WTC11 (cell line): Measurements from ENCODE around the gene CCDC158. TPM values are rescaled to one million over a fixed set of nuclear protein-coding genes. Genes with fewer than 3 reads are reported as not detected.

Experiments used
- ATAC-seq: fragments of 200-7000 bp; cut with Tn5 transposase; 2 replicates; pipeline ENCODE4 v1.10.0; 2021; ENCODE audit warnings: mild to moderate bottlenecking, moderate library complexity
- CTCF ChIA-PET: fragments of 300-600 bp; sonication (Branson Sonifier 250); formaldehyde crosslinking; loops from one replicate; lab custom pipeline; 2021; ENCODE audit warnings: antibody characterized with exemption; lab: Charles Lee
- POLR2A ChIA-PET: fragments of 350-600 bp; sonication (Branson Sonifier 250); formaldehyde crosslinking; loops from one replicate; lab custom pipeline; 2021; ENCODE audit warnings: antibody characterized with exemption; lab: Charles Lee
- DNase-seq: peaks from one replicate; pipeline ENCODE4 v3.0.0; 2021; ENCODE audit warnings: low spot score
- H3K27ac Mint-ChIP-seq: 2 replicates; pipeline ENCODE4 v1.8.0; 2021; ENCODE audit warnings: mixed read lengths
- H3K27me3 Mint-ChIP-seq: 2 replicates; pipeline ENCODE4 v1.8.0; 2021; ENCODE audit warnings: low read depth, mild to moderate bottlenecking, moderate library complexity, mixed read lengths
- H3K36me3 Mint-ChIP-seq: 2 replicates; pipeline ENCODE4 v1.8.0; 2021; ENCODE audit warnings: mixed read lengths
- H3K4me1 Mint-ChIP-seq: 2 replicates; pipeline ENCODE4 v1.8.0; 2022; ENCODE audit warnings: mixed read lengths
- H3K4me3 Mint-ChIP-seq: 2 replicates; pipeline ENCODE4 v1.8.0; 2021; ENCODE audit warnings: mild to moderate bottlenecking, moderate library complexity, mixed read lengths
- H3K9me3 Mint-ChIP-seq: 2 replicates; pipeline ENCODE4 v1.8.0; 2021; ENCODE audit warnings: mixed read lengths
- AFF4 ChIP-seq: sonication (generic); formaldehyde crosslinking; IDR thresholded peaks from 2 replicates; pipeline ENCODE4 v1.8.1; 2023; ENCODE audit warnings: mild to moderate bottlenecking, missing genetic modification reagents, borderline replicate concordance
- CBFB ChIP-seq: sonication (generic); formaldehyde crosslinking; IDR thresholded peaks from 2 replicates; pipeline ENCODE4 v1.8.1; 2022; ENCODE audit warnings: mild to moderate bottlenecking, low read depth, missing genetic modification reagents
- CDX4 ChIP-seq: fragments of 250-450 bp; sonication (Bioruptor Pico); IDR thresholded peaks from 2 replicates; pipeline ENCODE4 v1.9.0; 2021; ENCODE audit warnings: moderate library complexity, mild to moderate bottlenecking, inconsistent platforms, borderline replicate concordance
- ETV6 ChIP-seq: sonication (generic); formaldehyde crosslinking; IDR thresholded peaks from 2 replicates; pipeline ENCODE4 v1.8.1; 2022; ENCODE audit warnings: mild to moderate bottlenecking, missing genetic modification reagents
- FOXK1 ChIP-seq: sonication (generic); formaldehyde crosslinking; IDR thresholded peaks from 2 replicates; pipeline ENCODE4 v1.8.0; 2022; ENCODE audit warnings: mild to moderate bottlenecking, moderate library complexity, missing genetic modification reagents
- GRHL2 ChIP-seq: fragments of 250-450 bp; sonication (Bioruptor Pico); IDR thresholded peaks from 2 replicates; pipeline ENCODE4 v1.8.0; 2022; ENCODE audit warnings: mild to moderate bottlenecking, moderate library complexity; ENCODE audit not compliant: insufficient replicate concordance, severe bottlenecking
- GTF2I ChIP-seq: fragments of 250-450 bp; sonication (Bioruptor Pico); conservative IDR thresholded peaks from 2 replicates; pipeline ENCODE4 v1.4.0; 2021; ENCODE audit warnings: mild to moderate bottlenecking
- HMGXB4 ChIP-seq: sonication (generic); formaldehyde crosslinking; IDR thresholded peaks from 2 replicates; pipeline ENCODE4 v1.8.1; 2023; ENCODE audit warnings: mild to moderate bottlenecking, moderate library complexity, missing genetic modification reagents
- JAZF1 ChIP-seq: fragments of 250-450 bp; sonication (Bioruptor Pico); IDR thresholded peaks from 2 replicates; pipeline ENCODE4 v1.9.0; 2021; ENCODE audit warnings: moderate library complexity, mild to moderate bottlenecking, inconsistent platforms
- NFE2L1 ChIP-seq: sonication (generic); formaldehyde crosslinking; IDR thresholded peaks from 2 replicates; pipeline ENCODE4 v1.8.1; 2023; ENCODE audit warnings: missing genetic modification reagents
- NFYB ChIP-seq: sonication (generic); formaldehyde crosslinking; conservative IDR thresholded peaks from 2 replicates; pipeline ENCODE4 v1.8.0; 2022; ENCODE audit warnings: low read depth, missing genetic modification reagents
- NR2C2 ChIP-seq: sonication (generic); formaldehyde crosslinking; IDR thresholded peaks from 2 replicates; pipeline ENCODE4 v1.8.0; 2022; ENCODE audit warnings: mild to moderate bottlenecking, missing genetic modification reagents
- OVOL2 ChIP-seq: fragments of 250-450 bp; sonication (Bioruptor Pico); IDR thresholded peaks from 2 replicates; pipeline ENCODE4 v1.9.0; 2021; ENCODE audit warnings: mild to moderate bottlenecking, borderline replicate concordance
- PREB ChIP-seq: sonication (generic); formaldehyde crosslinking; IDR thresholded peaks from 2 replicates; pipeline ENCODE4 v1.8.1; 2022; ENCODE audit warnings: mild to moderate bottlenecking, missing genetic modification reagents, moderate library complexity, borderline replicate concordance
- RORB ChIP-seq: fragments of 250-450 bp; sonication (Bioruptor Pico); IDR thresholded peaks from 2 replicates; pipeline ENCODE4 v1.9.0; 2021; ENCODE audit warnings: mild to moderate bottlenecking
- TEAD4 ChIP-seq: sonication (generic); formaldehyde crosslinking; IDR thresholded peaks from 2 replicates; pipeline ENCODE4 v1.8.0; 2022; ENCODE audit warnings: mild to moderate bottlenecking, missing genetic modification reagents
- ZNF232 ChIP-seq: sonication (generic); formaldehyde crosslinking; IDR thresholded peaks from 2 replicates; pipeline ENCODE4 v1.8.0; 2022; ENCODE audit warnings: mild to moderate bottlenecking, missing genetic modification reagents
- ZNF416 ChIP-seq: fragments of 250-450 bp; sonication (Bioruptor Pico); IDR thresholded peaks from 2 replicates; pipeline ENCODE4 v1.9.0; 2021; ENCODE audit warnings: mild to moderate bottlenecking, inconsistent platforms
- ZSCAN18 ChIP-seq: fragments of 250-450 bp; sonication (Bioruptor Pico); IDR thresholded peaks from 2 replicates; pipeline ENCODE4 v2.1.2; 2022; ENCODE audit warnings: mild to moderate bottlenecking, moderate library complexity
- total RNA-seq: library from RNA; stranded (reverse); gene quantifications from 3 replicates; pipeline ENCODE4 v1.2.3, GENCODE V29; 2021
- TF ChIP-seq, protein P1 (sequence below): sonication (generic); formaldehyde crosslinking; IDR thresholded peaks from 2 replicates; pipeline ENCODE4 v1.8.1; 2022; ENCODE audit warnings: low read depth, mild to moderate bottlenecking, moderate library complexity, missing genetic modification reagents, borderline replicate concordance
- TF ChIP-seq, protein P2 (sequence below): fragments of 250-450 bp; sonication (Bioruptor Pico); IDR thresholded peaks from 2 replicates; pipeline ENCODE4 v1.9.0; 2021; ENCODE audit warnings: mild to moderate bottlenecking

The CCDC158 gene
- total RNA-seq, 1 experiment from 2014 or later, result 0.15 TPM

DNA sequence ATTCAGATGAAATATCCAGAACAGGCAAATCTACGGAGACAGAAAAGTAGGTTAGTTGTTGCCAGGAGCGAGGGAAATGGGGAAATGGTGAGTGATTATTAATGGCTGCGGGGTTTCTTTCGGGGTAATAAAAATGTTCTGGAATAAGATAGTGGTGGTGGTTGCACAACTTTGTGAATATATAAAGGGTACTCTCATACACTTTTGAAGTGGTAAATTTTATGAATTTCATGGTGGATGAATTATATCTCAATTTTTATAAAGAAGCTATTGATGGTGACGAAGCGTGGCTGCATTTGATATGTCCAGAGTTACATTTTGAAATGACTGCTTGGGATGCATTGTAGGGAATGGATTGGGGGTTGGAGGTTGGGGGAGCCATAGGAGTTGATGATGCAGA lies 153.1 kb downstream of the CCDC158 start:
- ChIA-PET POLR2A (no interaction called here), CTCF (interaction anchor here (1.0 kb wide), 1 partner anchor 110 kb away, joined by 3 read pairs; no protein-coding TSS in a partner anchor)
- DNase-seq, result no peak
- ATAC-seq, result no peak
- no peak overlapping the region for H3K4me3 Mint-ChIP-seq
- no peaks in the 10 kb centered on the region for H3K9me3 Mint-ChIP-seq
- no peaks in the 10 kb centered on the region; the same call in 1 of the 2 replicates for H3K4me1 Mint-ChIP-seq
- H3K36me3 Mint-ChIP-seq, result no peaks in the 10 kb centered on the region
- H3K27me3 Mint-ChIP-seq, result peaks cover 3% of the 10 kb centered on the region
- TF ChIP-seq NR2C2 (CRISPR knock-in tag), result no peak
- TF ChIP-seq AFF4, result no peak
- TF ChIP-seq ZNF416 (CRISPR knock-in tag), result no peak
- no peak for TF ChIP-seq NFE2L1 (CRISPR knock-in tag)
- no peak for TF ChIP-seq CDX4
- no peak for TF ChIP-seq FOXK1 (CRISPR knock-in tag)
- no peak for TF ChIP-seq ZNF232 (CRISPR knock-in tag)
- H3K27ac Mint-ChIP-seq, result no peak overlapping the region

- TF ChIP-seq, protein P1, sequence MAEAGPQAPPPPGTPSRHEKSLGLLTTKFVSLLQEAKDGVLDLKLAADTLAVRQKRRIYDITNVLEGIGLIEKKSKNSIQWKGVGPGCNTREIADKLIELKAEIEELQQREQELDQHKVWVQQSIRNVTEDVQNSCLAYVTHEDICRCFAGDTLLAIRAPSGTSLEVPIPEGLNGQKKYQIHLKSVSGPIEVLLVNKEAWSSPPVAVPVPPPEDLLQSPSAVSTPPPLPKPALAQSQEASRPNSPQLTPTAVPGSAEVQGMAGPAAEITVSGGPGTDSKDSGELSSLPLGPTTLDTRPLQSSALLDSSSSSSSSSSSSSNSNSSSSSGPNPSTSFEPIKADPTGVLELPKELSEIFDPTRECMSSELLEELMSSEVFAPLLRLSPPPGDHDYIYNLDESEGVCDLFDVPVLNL, result no peak
- no peak for TF ChIP-seq ZNF232 (CRISPR knock-in tag)
- no peak for TF ChIP-seq OVOL2 (CRISPR knock-in tag)
- TF ChIP-seq, all 79 proteins: peak for 0
- CTCF ChIA-PET, result interaction anchor here (1.4 kb wide), 1 partner anchor 111 kb away, joined by 4 read pairs; no protein-coding TSS in a partner anchor
- H3K9me3 Mint-ChIP-seq, result no peaks in the 10 kb centered on the region
These were observed 154.3 kb downstream of the CCDC158 start for GRCh38 chr4:76266627-76267026.

DNA sequence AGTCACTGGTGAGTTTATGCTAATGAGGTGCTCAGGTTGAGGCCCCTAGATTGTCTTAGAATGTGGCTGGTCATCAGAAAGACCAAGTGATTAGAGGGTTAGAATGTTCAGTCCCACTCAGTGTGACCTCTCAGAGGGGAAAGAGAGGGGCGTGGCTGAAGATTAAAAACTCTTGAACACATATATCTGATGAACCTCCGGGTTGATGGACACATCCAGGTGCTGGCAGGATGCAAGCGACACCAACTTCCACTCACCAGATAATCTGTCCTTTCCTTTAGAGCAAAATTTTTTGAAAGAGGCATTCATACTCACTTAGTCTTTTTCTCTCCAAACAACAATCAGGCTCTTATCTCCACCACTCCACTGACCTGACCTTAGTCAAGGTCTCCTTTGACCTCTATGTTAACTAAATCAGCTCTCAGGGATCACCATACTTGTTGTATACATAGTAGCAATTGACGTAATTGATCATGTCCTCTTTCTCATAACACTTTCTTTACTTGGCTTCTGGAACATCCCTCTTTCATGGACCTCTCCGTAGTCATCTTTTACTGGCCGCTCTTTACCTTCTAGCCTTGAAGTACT lies 155.2 kb downstream of the CCDC158 start:
- POLR2A ChIA-PET, result no interaction called here

More at GRCh38 chr4:76266627-76267026, 154.3 kb downstream of the CCDC158 start:
- POLR2A ChIA-PET, result no interaction called here
- Mint-ChIP-seq H3K27ac (no peak overlapping the region), H3K4me1 (no peaks in the 10 kb centered on the region; the same call in 1 of the 2 replicates), H3K4me3 (no peak overlapping the region), H3K27me3 (peaks cover 3% of the 10 kb centered on the region), H3K36me3 (no peaks in the 10 kb centered on the region)
- ATAC-seq (no peak), DNase-seq (no peak)

More for the DNA sequence above, 155.2 kb downstream of the CCDC158 start:
- H3K9me3 Mint-ChIP-seq, result no peaks in the 10 kb centered on the region
- no peak for DNase-seq
- H3K4me3 Mint-ChIP-seq, result no peak overlapping the region
- no peaks in the 10 kb centered on the region; the same call in 1 of the 2 replicates for H3K4me1 Mint-ChIP-seq
- CTCF ChIA-PET, result no interaction called here
- peaks cover 1% of the 10 kb centered on the region for H3K27me3 Mint-ChIP-seq
- TF ChIP-seq ZNF232 (CRISPR knock-in tag) (no peak), PREB (no peak), CBFB (CRISPR knock-in tag) (no peak), RORB (no peak), HMGXB4 (CRISPR knock-in tag) (no peak), GRHL2 (CRISPR knock-in tag) (no peak), GTF2I (no peak), TEAD4 (CRISPR knock-in tag) (no peak), ZSCAN18 (no peak), NR2C2 (CRISPR knock-in tag) (no peak), NFYB (CRISPR knock-in tag) (no peak), ETV6 (no peak), JAZF1 (CRISPR knock-in tag) (no peak)
- TF ChIP-seq, protein P2, sequence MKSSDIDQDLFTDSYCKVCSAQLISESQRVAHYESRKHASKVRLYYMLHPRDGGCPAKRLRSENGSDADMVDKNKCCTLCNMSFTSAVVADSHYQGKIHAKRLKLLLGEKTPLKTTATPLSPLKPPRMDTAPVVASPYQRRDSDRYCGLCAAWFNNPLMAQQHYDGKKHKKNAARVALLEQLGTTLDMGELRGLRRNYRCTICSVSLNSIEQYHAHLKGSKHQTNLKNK (CRISPR knock-in tag), result no peak
- H3K27ac Mint-ChIP-seq, result no peak overlapping the region
- ATAC-seq, result no peak
- no peaks in the 10 kb centered on the region for H3K36me3 Mint-ChIP-seq
